Measurements from ENCODE around the gene TTLL4.

TTLL4 gene

DNA sequence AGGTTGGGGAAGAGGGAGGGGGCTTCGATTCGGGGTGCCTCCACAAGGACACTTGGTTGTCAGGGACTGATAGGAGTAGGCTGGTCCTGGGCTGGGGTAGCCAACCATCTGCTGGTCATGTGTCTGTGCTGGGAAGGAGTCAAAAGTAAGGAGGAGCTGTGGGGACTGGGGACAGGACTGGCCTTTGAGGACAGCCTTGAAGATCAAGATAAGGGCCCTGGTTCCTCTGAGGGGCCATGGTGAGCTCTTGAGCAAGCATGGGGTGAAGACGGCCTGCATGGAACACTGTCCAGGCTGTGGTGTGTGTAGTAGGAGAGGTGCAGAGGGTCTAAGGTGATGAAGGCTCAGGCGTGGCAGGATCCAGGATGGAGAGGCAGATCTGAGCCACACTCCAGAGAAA lies 73.1 kb downstream of the TTLL4 start:
- no peak for DNase-seq (ENCODE audit: low read depth)

DNA sequence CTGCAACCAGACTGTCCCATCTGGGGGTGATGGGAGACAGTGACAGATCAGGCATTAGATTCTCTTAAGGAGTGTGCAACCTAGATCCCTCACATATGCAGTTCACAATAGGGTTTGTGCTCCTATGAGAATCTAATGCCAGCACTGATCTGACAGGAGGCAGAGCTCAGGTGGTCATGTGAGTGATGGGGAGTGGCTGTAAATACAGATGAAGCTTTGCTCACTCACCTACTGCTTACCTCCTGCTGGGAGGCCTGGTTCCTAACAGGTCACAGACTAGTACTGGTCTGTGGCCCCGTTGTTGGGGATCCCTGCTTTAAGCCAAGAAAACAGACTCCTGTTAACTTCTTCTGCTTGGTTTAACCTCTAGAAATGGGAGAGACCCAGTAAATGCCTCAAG lies 74.5 kb downstream of the TTLL4 start:
- DNase-seq (ENCODE audit: low read depth), result no peak

- DNase-seq (ENCODE audit: low read depth), result no peak
Observed at GRCh38 chr2:218786133-218786532, 75.5 kb downstream of the TTLL4 start.

DNA sequence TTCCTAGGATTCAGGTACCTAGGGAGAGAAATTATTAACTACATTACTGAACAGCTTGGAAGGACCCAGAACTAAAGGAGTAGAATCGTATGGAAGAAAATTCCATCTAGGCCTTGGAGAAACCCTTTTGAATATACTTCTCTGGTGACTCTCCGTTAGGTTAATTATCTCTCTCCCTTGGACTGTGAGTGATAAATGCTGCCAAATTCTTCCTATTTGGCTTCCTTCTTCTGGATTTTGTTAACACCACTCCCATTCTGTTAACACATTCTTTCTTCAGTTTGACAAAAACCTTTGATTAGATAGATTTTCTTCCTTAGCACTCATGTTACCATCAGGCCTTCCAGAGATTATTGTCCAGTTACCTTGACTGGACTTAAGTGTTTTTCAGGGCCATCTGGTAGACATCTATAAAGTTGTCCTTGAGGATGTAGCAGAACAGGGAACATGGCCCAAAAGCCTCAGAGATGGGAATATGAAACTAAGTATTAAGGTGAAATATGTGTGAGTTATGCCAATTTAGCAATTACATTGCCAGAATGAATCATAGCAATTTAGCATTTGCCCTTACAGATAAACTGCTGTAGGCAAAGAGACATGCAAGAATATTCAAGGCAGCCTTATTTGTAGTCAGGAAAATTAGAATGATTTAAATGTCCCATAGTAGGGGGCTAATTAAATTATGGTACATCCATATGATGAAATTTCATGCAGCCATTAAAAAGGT lies 78.1 kb downstream of the TTLL4 start:
- no peak for DNase-seq (ENCODE audit: low read depth)

DNA sequence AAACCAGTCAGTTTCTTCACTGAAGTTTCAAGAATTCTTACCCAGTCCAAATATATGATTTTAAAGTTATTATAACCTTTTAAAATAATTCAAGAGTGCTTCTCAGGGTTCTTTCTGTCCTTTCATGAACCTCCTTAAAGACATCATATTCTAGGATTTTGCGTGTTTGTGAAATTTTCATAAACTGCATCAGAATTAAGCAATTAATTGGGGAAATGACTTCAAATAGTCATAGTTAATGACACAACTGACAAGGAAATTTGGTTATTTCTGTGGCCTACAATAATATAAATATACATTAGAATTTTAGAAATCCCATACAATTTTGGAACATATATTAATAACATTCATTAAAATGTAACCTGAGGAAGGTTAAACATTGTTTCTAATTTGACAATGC lies 81.8 kb downstream of the TTLL4 start:
- no peak for DNase-seq (ENCODE audit: low read depth)

DNA sequence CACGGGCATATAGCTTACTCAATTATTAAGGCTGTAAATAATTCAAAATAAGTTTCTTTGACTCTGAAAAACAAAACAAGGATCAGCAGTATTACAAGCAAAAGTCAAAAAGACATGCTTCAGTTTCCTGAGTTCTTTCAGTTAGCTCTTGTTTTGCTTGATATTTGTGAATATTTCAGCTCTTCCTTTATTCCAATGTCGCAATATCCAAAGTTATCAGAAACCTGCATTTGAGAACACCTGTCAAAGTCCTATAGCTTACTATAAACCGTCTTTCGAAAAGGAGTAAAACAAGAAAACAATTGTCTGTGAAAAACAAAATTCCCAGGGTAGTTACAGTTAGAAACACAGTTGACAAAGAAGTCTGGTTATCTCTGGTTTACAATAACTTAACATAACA lies 86.1 kb downstream of the TTLL4 start:
- no peak for DNase-seq (ENCODE audit: low read depth)

DNA sequence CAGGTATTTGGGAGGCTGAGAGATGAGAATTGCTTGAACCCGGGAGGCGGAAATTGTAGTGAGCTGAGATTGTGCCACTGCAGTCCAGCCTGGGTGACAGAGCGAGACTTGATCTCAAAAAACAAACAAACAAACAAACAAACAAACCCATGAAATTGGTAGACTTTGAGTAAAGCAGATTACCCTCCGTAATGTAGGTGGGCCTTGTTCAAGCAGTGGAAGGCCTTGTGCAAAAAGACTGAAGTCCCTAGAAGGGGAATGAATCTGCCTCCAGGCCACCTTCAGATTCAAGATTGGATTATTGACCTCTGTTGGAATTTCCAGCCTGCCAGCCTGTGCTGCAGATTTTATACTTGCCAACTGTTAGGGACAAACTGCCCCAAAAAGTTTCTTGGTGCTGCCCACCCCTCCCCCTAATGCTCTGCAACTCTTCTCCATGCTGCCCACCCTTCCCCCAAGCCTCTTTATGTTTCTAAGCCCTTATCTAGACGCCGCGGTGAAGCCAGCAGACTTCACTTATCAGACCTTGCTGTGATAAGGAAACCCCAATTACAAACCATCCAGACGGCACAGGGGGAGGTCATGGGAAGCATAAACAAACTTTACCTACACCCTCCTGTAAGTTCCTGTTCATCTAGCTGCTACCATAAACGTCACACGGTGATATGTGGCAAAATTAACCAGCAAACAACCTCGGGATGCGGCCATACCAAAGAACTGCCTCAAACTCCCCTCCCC lies 88.3 kb downstream of the TTLL4 start:
- DNase-seq (ENCODE audit: low read depth), result no peak

- no peak for DNase-seq (ENCODE audit: low read depth)
Observed at GRCh38 chr2:218799990-218800389, 89.4 kb downstream of the TTLL4 start.

- no peak for DNase-seq (ENCODE audit: low read depth)
Observed at GRCh38 chr2:218802386-218802994, 91.9 kb downstream of the TTLL4 start.

DNA sequence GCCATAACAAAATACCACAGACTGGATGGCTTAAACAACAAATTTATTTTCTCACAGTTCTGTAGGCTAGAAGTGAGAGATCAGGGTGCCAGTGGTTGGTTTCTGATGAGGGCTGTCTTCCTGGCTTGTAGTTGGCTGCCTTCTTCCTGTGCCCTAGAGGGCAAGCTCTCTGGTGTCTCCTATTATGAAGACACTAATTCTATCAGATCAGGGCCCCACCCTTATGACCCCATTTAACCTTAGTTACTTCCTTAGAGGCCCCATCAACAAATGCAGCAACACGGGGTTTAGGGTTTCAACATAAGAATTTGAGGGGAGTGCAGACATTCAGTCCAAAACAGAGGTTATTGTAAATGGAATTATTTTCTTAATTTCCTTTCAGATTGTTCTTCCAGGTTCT lies 94.2 kb downstream of the TTLL4 start:
- no peak for DNase-seq (ENCODE audit: low read depth)
